IPS-NIHi7 (cell line): Measurements from ENCODE around the gene SH2D7.

ENCODE experiments used
- DNase-seq: peaks from one replicate; pipeline ENCODE4 v3.0.0; 2012; ENCODE audit warnings: mixed read lengths; ENCODE audit errors: extremely low spot score

The SH2D7 gene

GRCh38 chr15:78092261-78093041 lies at the start of gene SH2D7:
TSS of gene SH2D7 (plus strand) at chr15:78092561. CDS start at chr15:78092585, 24 bp downstream.
- no peak for DNase-seq

GRCh38 chr15:78044407-78045155 lies 47.8 kb upstream of the SH2D7 start:
- no peak for DNase-seq

- DNase-seq = no peak
Measured at GRCh38 chr15:78045189-78045588, 47.2 kb upstream of the SH2D7 start.

GRCh38 chr15:78046796-78047341 lies 45.5 kb upstream of the SH2D7 start:
- no peak for DNase-seq

GRCh38 chr15:78047761-78048627 lies 44.4 kb upstream of the SH2D7 start:
- no peak for DNase-seq

- DNase-seq = no peak
Measured at GRCh38 chr15:78048628-78048920, 43.8 kb upstream of the SH2D7 start.

GRCh38 chr15:78049691-78050440 lies 42.5 kb upstream of the SH2D7 start:
- DNase-seq = no peak

- no peak for DNase-seq
Measured at GRCh38 chr15:78050441-78050809, 41.9 kb upstream of the SH2D7 start.

GRCh38 chr15:78050826-78051225 lies 41.5 kb upstream of the SH2D7 start:
- DNase-seq = no peak

GRCh38 chr15:78051596-78051995 lies 40.8 kb upstream of the SH2D7 start:
- no peak for DNase-seq

- no peak for DNase-seq
Measured at GRCh38 chr15:78052001-78052401, 40.4 kb upstream of the SH2D7 start.

- DNase-seq = no peak
Measured at GRCh38 chr15:78052545-78052944, 39.8 kb upstream of the SH2D7 start.

- no peak for DNase-seq
Measured at GRCh38 chr15:78054518-78054917, 37.8 kb upstream of the SH2D7 start.

GRCh38 chr15:78054966-78055365 lies 37.4 kb upstream of the SH2D7 start:
- DNase-seq = no peak

- DNase-seq = peak; percentile 58
Measured at GRCh38 chr15:78055919-78056713, 36.2 kb upstream of the SH2D7 start.

- no peak for DNase-seq
Measured at GRCh38 chr15:78056714-78057269, 35.6 kb upstream of the SH2D7 start.

GRCh38 chr15:78057803-78058202 lies 34.6 kb upstream of the SH2D7 start:
- no peak for DNase-seq

GRCh38 chr15:78058401-78058935 lies 33.9 kb upstream of the SH2D7 start:
- DNase-seq = no peak

GRCh38 chr15:78059110-78059839 lies 33.1 kb upstream of the SH2D7 start:
- no peak for DNase-seq
